ENCODE results near the gene PTGR3. TPM values are rescaled to one million over a fixed set of nuclear protein-coding genes. Genes with fewer than 3 reads are reported as not detected.
A peak's percentile ranks its signal among the peaks of the same experiment; 100 is the strongest.

Gene PTGR3
- total RNA-seq, 1 experiment from 2014 or later: 31.7 TPM

GRCh38 chr18:75250471-75250821, 41.5 kb upstream of the PTGR3 start:
- CTCF ChIA-PET: interaction anchor here (0.7 kb wide), 1 partner anchor 123 kb away, joined by 4 read pairs; no protein-coding TSS in a partner anchor
- DNase-seq: no peak
- BruUV-seq (replicated peaks): no TSS peak
- peaks cover 9% of the 10 kb centered on the region for H3K4me1 Mint-ChIP-seq (ENCODE audit: low read depth, unreplicated experiment)
- H3K27ac Mint-ChIP-seq (ENCODE audit: unreplicated experiment): no peak overlapping the region
- no peak overlapping the region for H3K4me3 Mint-ChIP-seq (ENCODE audit: low read depth, unreplicated experiment)
- intact Hi-C loops (cut with micrococcal nuclease; ENCODE audit: unreplicated experiment): no loop called here
- peaks cover 8% of the 10 kb centered on the region for H3K36me3 Mint-ChIP-seq (ENCODE audit: insufficient read depth, unreplicated experiment)
- H3K9me3 Mint-ChIP-seq (ENCODE audit: low read depth, unreplicated experiment): no peaks in the 10 kb centered on the region
- no peak for TF ChIP-seq CTCF (IDR thresholded peaks at IDR 0.05; ENCODE audit: unreplicated experiment)
- no peaks in the 10 kb centered on the region for H3K27me3 Mint-ChIP-seq (ENCODE audit: unreplicated experiment)

- no peaks in the 10 kb centered on the region for H3K9me3 Mint-ChIP-seq (ENCODE audit: low read depth, unreplicated experiment)
- CTCF ChIA-PET: no interaction called here
- intact Hi-C loops (cut with micrococcal nuclease; ENCODE audit: unreplicated experiment): loop anchor here (5.0 kb wide), 1 partner anchor 38 kb away; the partner anchor contains the start of gene TSHZ1
- no TSS peak for BruUV-seq (replicated peaks)
- peaks cover 8% of the 10 kb centered on the region for H3K36me3 Mint-ChIP-seq (ENCODE audit: insufficient read depth, unreplicated experiment)
- TF ChIP-seq CTCF (IDR thresholded peaks at IDR 0.05; ENCODE audit: unreplicated experiment): no peak
- H3K27ac Mint-ChIP-seq (ENCODE audit: unreplicated experiment): no peak overlapping the region
- no peaks in the 10 kb centered on the region for H3K27me3 Mint-ChIP-seq (ENCODE audit: unreplicated experiment)
- H3K4me1 Mint-ChIP-seq (ENCODE audit: low read depth, unreplicated experiment): peaks cover 9% of the 10 kb centered on the region
- no peak for DNase-seq
- H3K4me3 Mint-ChIP-seq (ENCODE audit: low read depth, unreplicated experiment): no peak overlapping the region
These were observed 40.9 kb upstream of the PTGR3 start for GRCh38 chr18:75249672-75250470.

GRCh38 chr18:75249175-75249518, 40.2 kb upstream of the PTGR3 start:
- H3K27me3 Mint-ChIP-seq (ENCODE audit: unreplicated experiment): no peaks in the 10 kb centered on the region
- H3K4me3 Mint-ChIP-seq (ENCODE audit: low read depth, unreplicated experiment): no peak overlapping the region
- H3K9me3 Mint-ChIP-seq (ENCODE audit: low read depth, unreplicated experiment): no peaks in the 10 kb centered on the region

GRCh38 chr18:75248426-75249174, 39.7 kb upstream of the PTGR3 start:
- H3K4me1 Mint-ChIP-seq (ENCODE audit: low read depth, unreplicated experiment): peaks cover 9% of the 10 kb centered on the region
- H3K36me3 Mint-ChIP-seq (ENCODE audit: insufficient read depth, unreplicated experiment): peaks cover 8% of the 10 kb centered on the region
- DNase-seq: no peak
- TF ChIP-seq CTCF (IDR thresholded peaks at IDR 0.05; ENCODE audit: unreplicated experiment): no peak
- peak overlapping the region; percentile 79 for H3K27ac Mint-ChIP-seq (ENCODE audit: unreplicated experiment)
- no peaks in the 10 kb centered on the region for H3K9me3 Mint-ChIP-seq (ENCODE audit: low read depth, unreplicated experiment)
- BruUV-seq (replicated peaks): no TSS peak
- no peaks in the 10 kb centered on the region for H3K27me3 Mint-ChIP-seq (ENCODE audit: unreplicated experiment)
- H3K4me3 Mint-ChIP-seq (ENCODE audit: low read depth, unreplicated experiment): peak overlapping the region; percentile 67
- CTCF ChIA-PET: no interaction called here
- intact Hi-C loops (cut with micrococcal nuclease; ENCODE audit: unreplicated experiment): loop anchor here (5.0 kb wide), 1 partner anchor 36 kb away; the partner anchor contains the start of gene TSHZ1

More at GRCh38 chr18:75249175-75249518, 40.2 kb upstream of the PTGR3 start:
- CTCF ChIA-PET: no interaction called here
- no peak overlapping the region for H3K27ac Mint-ChIP-seq (ENCODE audit: unreplicated experiment)
- BruUV-seq (replicated peaks): no TSS peak
- no peak for DNase-seq
- H3K36me3 Mint-ChIP-seq (ENCODE audit: insufficient read depth, unreplicated experiment): peaks cover 8% of the 10 kb centered on the region
- H3K4me1 Mint-ChIP-seq (ENCODE audit: low read depth, unreplicated experiment): peaks cover 9% of the 10 kb centered on the region
- intact Hi-C loops (cut with micrococcal nuclease; ENCODE audit: unreplicated experiment): loop anchor here (5.0 kb wide), 1 partner anchor 37 kb away; the partner anchor contains the start of gene TSHZ1
- no peak for TF ChIP-seq CTCF (IDR thresholded peaks at IDR 0.05; ENCODE audit: unreplicated experiment)

Data from Calu3 (cell line).